Ascending aorta (tissue), 2 donors: ENCODE measurements around the gene PTX3. TPM values are rescaled to one million over a fixed set of nuclear protein-coding genes. Genes with fewer than 3 reads are reported as not detected.

Experiments
- DNase-seq, 2 donors: peaks; one replicate each; pipeline ENCODE4 v3.0.0-alpha.2; 2019; ENCODE audit warnings: low spot score in 2 of 2
- H3K27ac ChIP-seq, 2 donors: fragments of 200-600 bp; sonication (generic); one replicate each; pipeline ENCODE4 v1.5.1; 2016 to 2017; ENCODE audit warnings: mild to moderate bottlenecking in 1 of 2
- H3K27me3 ChIP-seq: fragments of 200-600 bp; sonication (generic); one replicate; pipeline ENCODE4 v1.5.1; 2017
- H3K36me3 ChIP-seq, 2 donors: fragments of 200-600 bp; sonication (generic); one replicate each; pipeline ENCODE4 v1.5.1; 2016
- H3K4me1 ChIP-seq, 2 donors: fragments of 200-600 bp; sonication (generic); one replicate each; pipeline ENCODE4 v1.5.1; 2016 to 2017; ENCODE audit warnings: mild to moderate bottlenecking in 1 of 2
- H3K4me3 ChIP-seq, 2 donors: fragments of 200-600 bp; sonication (generic); one replicate each; pipeline ENCODE4 v1.5.1; 2016 to 2017; ENCODE audit warnings: mild to moderate bottlenecking in 1 of 2
- H3K9me3 ChIP-seq, 2 donors: fragments of 200-600 bp; sonication (generic); one replicate each; pipeline ENCODE4 v1.5.1; 2016
- intact Hi-C: fragments of 100-400 bp; cut with DNase I; formaldehyde crosslinking; loops from one replicate; pipeline ENCODE4 v1.15.1; 2023
- total RNA-seq: library from RNA; depleted of rRNA; stranded (reverse); fragments of >200 nt; gene quantifications from one replicate; pipeline ENCODE4 v1.1.0, GENCODE V29; 2016
- TF ChIP-seq, protein P1 (sequence below), 3 experiments: fragments of 200-600 bp in 2 of 3; fragments of 450-650 bp in 1 of 3; sonication (generic) in 2 of 3; IDR thresholded peaks; one replicate each; pipeline ENCODE4 v1.5.1; 2016 to 2019; ENCODE audit warnings: antibody characterized with exemption in 3 of 3, mild to moderate bottlenecking in 1 of 3, moderate library complexity in 1 of 3

Gene PTX3
- total RNA-seq: 9.2 TPM

DNA sequence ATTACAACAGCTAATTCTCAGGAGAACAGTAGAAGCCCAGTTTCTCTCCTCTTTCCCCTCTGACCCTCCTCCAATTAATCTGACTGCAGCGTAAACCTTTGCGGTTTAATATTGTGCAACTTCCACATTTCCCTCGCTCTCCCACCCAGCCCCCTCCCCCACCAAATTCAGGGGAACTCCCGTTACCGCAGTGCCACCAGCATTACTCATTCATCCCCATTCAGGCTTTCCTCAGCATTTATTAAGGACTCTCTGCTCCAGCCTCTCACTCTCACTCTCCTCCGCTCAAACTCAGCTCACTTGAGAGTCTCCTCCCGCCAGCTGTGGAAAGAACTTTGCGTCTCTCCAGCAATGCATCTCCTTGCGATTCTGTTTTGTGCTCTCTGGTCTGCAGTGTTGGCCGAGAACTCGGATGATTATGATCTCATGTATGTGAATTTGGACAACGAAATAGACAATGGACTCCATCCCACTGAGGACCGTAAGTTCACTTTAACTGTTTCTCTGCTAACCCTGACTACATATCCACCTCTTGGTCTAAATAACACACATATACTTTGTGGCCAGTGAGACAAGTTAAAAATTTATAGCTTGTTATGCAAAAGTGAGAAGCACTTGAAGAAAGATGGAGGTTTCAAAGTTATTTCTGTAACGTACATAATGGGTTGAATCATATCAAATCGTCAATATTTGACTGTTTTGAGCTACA is at the start of gene PTX3:
TSS of gene PTX3 (plus strand) at position 268 of the 709 bp plus-strand sequence. CDS start at position 352, 84 bp downstream.
- Histone ChIP-seq H3K4me1 (no peaks in the 10 kb centered on the region), H3K27ac (no peak within 1 kb of the TSS), H3K27me3 (no peaks in the 10 kb centered on the region), H3K4me3 (peak within 1 kb of the TSS; percentile 70 to 76), H3K9me3 (no peaks in the 10 kb centered on the region), H3K36me3 (no peaks in the 10 kb centered on the region)
- TF ChIP-seq, protein P1, sequence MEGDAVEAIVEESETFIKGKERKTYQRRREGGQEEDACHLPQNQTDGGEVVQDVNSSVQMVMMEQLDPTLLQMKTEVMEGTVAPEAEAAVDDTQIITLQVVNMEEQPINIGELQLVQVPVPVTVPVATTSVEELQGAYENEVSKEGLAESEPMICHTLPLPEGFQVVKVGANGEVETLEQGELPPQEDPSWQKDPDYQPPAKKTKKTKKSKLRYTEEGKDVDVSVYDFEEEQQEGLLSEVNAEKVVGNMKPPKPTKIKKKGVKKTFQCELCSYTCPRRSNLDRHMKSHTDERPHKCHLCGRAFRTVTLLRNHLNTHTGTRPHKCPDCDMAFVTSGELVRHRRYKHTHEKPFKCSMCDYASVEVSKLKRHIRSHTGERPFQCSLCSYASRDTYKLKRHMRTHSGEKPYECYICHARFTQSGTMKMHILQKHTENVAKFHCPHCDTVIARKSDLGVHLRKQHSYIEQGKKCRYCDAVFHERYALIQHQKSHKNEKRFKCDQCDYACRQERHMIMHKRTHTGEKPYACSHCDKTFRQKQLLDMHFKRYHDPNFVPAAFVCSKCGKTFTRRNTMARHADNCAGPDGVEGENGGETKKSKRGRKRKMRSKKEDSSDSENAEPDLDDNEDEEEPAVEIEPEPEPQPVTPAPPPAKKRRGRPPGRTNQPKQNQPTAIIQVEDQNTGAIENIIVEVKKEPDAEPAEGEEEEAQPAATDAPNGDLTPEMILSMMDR (IDR thresholded peaks at IDR 0.05): no peak
- intact Hi-C loops: no loop called here
- no peak for DNase-seq

DNA sequence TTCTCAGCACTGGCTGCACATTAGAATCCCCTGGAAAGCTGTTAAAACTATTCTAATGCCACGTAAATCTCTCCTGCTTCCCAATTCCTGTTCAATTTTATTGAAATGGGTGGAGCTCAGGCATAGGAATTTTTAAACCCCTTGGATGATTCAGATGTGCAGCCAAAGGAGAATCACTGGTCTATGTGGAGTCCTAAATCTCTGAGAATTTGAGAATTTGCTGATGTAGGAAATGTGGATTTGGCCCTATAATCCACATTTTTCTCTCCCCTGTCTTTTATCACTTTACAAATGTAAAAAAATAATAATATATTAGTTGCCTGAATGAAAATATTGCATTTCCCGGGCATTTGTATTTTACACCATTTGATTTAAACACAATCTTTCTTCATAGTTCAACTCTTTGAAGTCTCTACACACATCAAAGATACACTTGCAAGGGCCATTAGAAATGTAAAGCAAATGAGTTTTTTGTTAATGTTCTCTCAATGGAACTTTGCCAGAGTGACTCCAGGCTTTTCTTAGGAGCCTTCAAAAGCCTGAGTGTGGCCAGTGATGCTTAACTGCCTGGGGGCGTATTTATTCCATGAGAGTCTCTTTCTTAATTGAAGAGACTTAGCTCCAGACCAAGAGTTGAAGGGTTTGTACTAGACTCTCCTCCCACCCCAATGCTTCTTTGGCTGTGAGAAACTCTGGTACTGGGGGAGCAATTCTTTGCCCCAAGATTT is 48.8 kb upstream of the PTX3 start:
- H3K9me3 ChIP-seq: no peaks in the 10 kb centered on the region
- no peak overlapping the region for H3K27ac ChIP-seq
- TF ChIP-seq, protein P1 (IDR thresholded peaks at IDR 0.05): no peak
- no peak overlapping the region for H3K4me3 ChIP-seq
- H3K36me3 ChIP-seq: no peaks in the 10 kb centered on the region
- no peaks in the 10 kb centered on the region for H3K4me1 ChIP-seq
- intact Hi-C loops: no loop called here
- no peak for DNase-seq
- no peaks in the 10 kb centered on the region for H3K27me3 ChIP-seq

DNA sequence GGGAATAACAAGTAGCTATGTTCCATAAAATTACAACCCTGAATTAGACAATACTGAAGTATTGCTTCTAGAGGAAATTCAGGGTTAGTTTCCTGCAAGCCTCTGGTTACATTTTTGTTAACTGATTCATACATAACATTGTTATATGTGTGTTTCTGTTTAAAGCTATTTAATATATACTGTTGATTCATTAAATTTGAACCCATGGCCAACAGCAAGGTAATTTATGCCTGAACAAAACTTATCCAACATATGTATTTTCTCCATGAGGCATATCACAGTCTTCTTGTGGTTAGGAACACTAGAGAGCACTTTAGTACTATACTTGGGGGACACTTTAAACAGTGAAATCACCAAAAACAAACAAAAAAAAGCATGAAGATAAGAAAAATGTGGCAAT is 47.7 kb upstream of the PTX3 start:
- intact Hi-C loops: no loop called here
- H3K4me1 ChIP-seq: no peaks in the 10 kb centered on the region
- TF ChIP-seq, protein P1 (IDR thresholded peaks at IDR 0.05): no peak
- no peaks in the 10 kb centered on the region for H3K36me3 ChIP-seq
- no peaks in the 10 kb centered on the region for H3K27me3 ChIP-seq
- no peak overlapping the region for H3K27ac ChIP-seq
- no peaks in the 10 kb centered on the region for H3K9me3 ChIP-seq
- no peak overlapping the region for H3K4me3 ChIP-seq
- no peak for DNase-seq

DNA sequence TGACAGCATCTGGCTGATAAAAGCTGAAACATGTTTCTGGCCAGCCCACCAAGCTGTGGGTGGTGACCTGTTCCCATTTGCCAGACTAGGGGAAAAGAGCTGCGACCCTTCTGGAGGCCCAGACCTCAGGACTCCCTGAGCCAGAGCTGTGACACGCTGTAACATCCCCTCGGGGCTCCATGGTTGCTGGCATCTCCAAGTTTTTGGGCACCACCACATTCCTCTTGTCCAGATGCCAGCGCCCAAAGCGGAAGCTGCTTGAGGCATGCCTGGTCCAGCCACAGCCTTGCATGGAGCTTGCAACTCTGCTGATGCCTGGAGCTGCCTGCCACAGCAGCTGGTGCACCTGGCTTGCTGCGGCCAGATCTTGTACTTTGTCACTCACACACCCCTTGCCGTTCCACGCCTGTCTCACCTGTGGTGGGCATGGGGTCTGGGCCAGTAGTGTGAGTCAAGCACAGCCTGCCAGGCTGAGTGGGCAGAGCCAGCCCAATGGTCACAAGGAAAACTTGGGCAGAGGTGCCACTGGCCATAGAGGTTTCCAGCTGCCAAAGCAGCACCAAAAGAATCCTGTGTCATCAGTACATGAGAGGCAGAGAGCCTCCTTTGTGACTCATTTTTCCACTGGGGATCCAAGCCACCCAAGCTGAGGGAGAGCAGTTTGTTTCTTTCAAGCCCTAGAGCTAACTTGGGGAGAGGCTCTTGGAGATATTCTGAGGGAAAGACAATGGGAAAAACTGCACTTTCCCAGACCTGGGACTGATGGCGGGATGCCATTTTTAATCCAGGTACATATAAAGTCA is 45.7 kb upstream of the PTX3 start:
- no peak for DNase-seq
- TF ChIP-seq, protein P1 (IDR thresholded peaks at IDR 0.05): no peak
- H3K27me3 ChIP-seq: no peaks in the 10 kb centered on the region
- intact Hi-C loops: no loop called here
- no peak overlapping the region for H3K4me3 ChIP-seq
- no peak overlapping the region for H3K27ac ChIP-seq
- no peaks in the 10 kb centered on the region for H3K36me3 ChIP-seq
- no peaks in the 10 kb centered on the region for H3K9me3 ChIP-seq
- H3K4me1 ChIP-seq: no peaks in the 10 kb centered on the region

DNA sequence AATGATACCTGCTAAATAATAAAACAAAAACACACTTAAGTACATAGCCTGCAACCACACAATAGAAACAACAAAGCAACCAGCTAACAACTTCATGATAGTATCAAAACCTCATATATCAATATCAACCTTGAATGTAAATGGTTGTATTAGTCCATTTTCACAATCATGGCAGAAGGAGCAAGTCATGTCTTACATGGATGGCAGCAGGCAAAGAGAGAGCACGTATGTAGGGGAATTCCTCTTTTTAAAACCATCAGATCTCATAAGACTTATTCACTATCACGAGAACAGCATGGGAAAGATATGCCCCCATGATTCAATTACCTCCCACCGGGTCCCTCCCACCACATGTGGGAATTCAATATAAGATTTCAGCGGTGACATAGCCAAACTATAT is 44.5 kb upstream of the PTX3 start:
- Histone ChIP-seq H3K27ac (no peak overlapping the region), H3K4me3 (no peak overlapping the region), H3K27me3 (no peaks in the 10 kb centered on the region), H3K36me3 (no peaks in the 10 kb centered on the region), H3K4me1 (no peaks in the 10 kb centered on the region), H3K9me3 (no peaks in the 10 kb centered on the region)
- intact Hi-C loops: no loop called here
- no peak for DNase-seq
- TF ChIP-seq, protein P1 (IDR thresholded peaks at IDR 0.05): no peak
